ENCODE data around the gene DCDC2. TPM values are rescaled to one million over a fixed set of nuclear protein-coding genes. Genes with fewer than 3 reads are reported as not detected.

DCDC2 gene
- total RNA-seq, 4 donors from 2014 or later, result 0.64 to 1.6 (median 1.2) TPM; not detected in 1

DNA sequence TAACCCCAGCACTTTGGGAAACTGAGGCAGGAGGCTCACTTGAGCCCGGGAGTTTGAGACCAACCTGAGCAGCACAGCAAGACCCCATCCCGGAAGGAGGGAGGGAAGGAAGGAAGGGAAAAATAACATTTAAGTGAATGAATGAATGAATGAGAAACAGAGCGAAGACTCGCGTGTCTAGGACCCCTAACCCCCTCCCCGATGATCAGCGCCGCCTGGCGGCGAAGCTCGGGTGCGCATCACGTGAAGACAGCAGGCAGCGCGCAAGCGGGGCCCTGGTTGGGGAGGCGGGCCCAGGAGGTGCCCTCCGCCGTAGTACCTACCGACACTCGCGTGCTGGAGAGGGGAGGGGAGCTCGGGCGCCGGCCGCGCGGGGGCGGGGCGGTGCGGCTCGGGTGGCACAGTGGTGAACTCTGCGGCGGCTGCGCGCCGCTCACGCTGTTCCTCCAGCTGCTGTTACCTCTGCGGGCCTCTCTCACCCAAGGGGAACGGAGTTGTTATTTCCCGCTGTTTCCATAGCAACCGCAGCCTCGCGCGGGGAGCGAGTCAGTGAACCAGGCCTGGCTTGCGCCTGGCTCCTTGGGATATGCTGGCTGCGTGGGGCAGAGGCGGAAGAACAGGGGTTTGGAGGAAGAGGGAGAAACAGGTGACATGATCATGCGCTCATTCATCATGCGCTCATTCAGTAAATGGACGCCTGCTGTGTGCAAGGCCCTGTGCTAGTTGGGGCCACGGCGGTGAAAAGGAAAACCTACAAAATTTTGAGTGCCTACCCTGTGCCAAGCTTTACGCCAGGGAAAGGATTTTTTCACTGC, 2.0 kb upstream of the DCDC2 start:
- TF ChIP-seq POLR2AphosphoS5 (IDR thresholded peaks at IDR 0.05) (peak in 1 of 3 donors; percentile 16), POLR2A (IDR thresholded peaks at IDR 0.05) (peak; percentile 18), EP300 (IDR thresholded peaks at IDR 0.05; ENCODE audit: low read depth) (no peak), CTCF (IDR thresholded peaks at IDR 0.05) (peak; percentile 65 to 89 (median 80))
- intact Hi-C loops (cut with DNase I; ENCODE audit: low total_unique reads), result no loop called here
- peak overlapping the region in 3 of 4 donors; percentile 20 to 59 (median 34) for H3K27ac ChIP-seq
- 5 to 30% methylated on average over 6 to 42 of the region's 55 CpGs for WGBS, 2 donors (ENCODE audit: low coverage in 1 of 2)
- DNase-seq, result peak; percentile 78
- H3K4me3 ChIP-seq, result peak overlapping the region; percentile 10 to 60 (median 35)
- H3K4me1 ChIP-seq, result peaks cover 3 to 25% (median 16%) of the 10 kb centered on the region in 4 donors
- in situ Hi-C loops (cut with MboI; ENCODE audit: low pct_ligation_motif_present in 1 of 4, low pct_unique_long_range_greater_than_20kb in 1 of 4, low sequenced_read_pairs in 3 of 4), result no loop called here
- H3K27me3 ChIP-seq, result peaks cover 5% of the 10 kb centered on the region
- H3K36me3 ChIP-seq, result no peaks in the 10 kb centered on the region
- H3K9me3 ChIP-seq, result no peaks in the 10 kb centered on the region

DNA sequence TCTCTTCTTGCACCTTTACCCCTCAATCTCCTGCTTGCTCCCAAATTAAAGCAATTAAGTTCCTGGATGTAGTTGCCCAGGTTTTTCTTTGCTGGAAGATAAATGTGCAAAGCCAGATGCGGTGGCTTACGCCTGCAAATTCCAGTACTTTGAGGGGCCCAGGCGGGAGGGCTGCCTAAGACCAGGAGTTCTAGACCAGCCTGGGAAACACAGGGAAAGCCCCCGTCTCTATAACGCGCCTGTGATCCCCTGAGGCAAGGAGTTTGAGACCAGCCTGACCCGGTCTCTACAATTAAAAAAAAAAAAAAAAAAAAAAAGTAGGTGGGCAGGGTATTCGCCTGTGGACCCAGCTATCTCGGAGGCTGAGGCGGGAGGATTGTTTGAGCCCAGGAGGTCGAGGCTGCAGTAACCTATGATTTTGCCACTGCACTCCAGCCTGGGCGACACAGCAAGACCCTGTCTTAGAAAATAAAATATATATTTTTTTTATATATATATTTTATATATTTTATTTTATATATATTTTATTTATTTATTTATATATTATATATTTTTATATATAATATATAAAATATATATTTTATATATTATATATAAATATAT, 461 bp upstream of the DCDC2 start:
- WGBS, 2 donors (ENCODE audit: low coverage in 1 of 2), result 38 to 40% methylated on average over 4 to 12 of the region's 12 CpGs
- in situ Hi-C loops (cut with MboI; ENCODE audit: low pct_ligation_motif_present in 1 of 4, low pct_unique_long_range_greater_than_20kb in 1 of 4, low sequenced_read_pairs in 3 of 4), result no loop called here
- H3K36me3 ChIP-seq, result no peaks in the 10 kb centered on the region
- H3K9me3 ChIP-seq, result no peaks in the 10 kb centered on the region
- H3K27ac ChIP-seq, result peak overlapping the region in 3 of 4 donors; percentile 53 to 65 (median 59)
- DNase-seq, result no peak
- H3K4me3 ChIP-seq, result peak overlapping the region in 3 of 4 donors; percentile 38 to 58 (median 47)
- peaks cover 3 to 25% (median 16%) of the 10 kb centered on the region in 4 donors for H3K4me1 ChIP-seq
- intact Hi-C loops (cut with DNase I; ENCODE audit: low total_unique reads), result no loop called here
- TF ChIP-seq POLR2AphosphoS5 (IDR thresholded peaks at IDR 0.05), result no peak
- TF ChIP-seq CTCF (IDR thresholded peaks at IDR 0.05), result no peak
- no peak for TF ChIP-seq EP300 (IDR thresholded peaks at IDR 0.05; ENCODE audit: low read depth)
- no peak for TF ChIP-seq POLR2A (IDR thresholded peaks at IDR 0.05)
- H3K27me3 ChIP-seq, result peaks cover 5% of the 10 kb centered on the region

DNA sequence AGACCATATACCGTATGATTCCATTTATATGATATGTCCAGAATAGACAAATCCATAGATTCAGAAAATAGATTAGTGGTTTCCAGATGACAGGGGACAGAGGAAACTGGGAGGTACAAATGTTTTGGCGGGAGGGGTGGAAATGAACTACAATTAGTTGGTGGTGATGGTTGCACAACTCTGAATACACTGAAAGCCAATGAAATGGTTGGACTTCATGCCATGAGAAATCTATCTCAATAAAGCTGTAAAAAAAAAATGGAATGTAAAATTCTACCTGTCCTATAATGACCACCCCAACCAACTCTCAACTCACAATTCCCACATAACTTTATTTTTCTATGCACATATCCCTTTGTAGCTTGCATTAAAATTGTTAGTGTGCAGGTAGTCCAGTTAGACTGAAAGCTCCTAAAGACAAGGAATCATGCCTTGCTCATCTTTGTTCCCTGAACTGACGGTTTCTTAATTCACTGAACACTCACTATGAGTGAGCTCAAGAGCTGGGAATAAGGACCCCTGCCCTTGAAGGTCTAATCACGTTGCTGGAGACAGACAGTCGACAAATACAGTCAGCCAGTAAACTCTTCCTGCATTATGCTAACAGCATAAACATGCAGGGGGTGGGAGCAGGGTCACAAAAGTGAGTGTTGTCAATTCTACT, 1.4 kb downstream of the DCDC2 start:
- intact Hi-C loops (cut with DNase I; ENCODE audit: low total_unique reads) (no loop called here), in situ Hi-C loops (cut with MboI; ENCODE audit: low pct_ligation_motif_present in 1 of 4, low pct_unique_long_range_greater_than_20kb in 1 of 4, low sequenced_read_pairs in 3 of 4) (no loop called here)
- H3K4me3 ChIP-seq, result peak overlapping the region in 1 of 4 donors; percentile 47
- DNase-seq, result no peak
- H3K27ac ChIP-seq, result no peak overlapping the region
- H3K27me3 ChIP-seq, result no peaks in the 10 kb centered on the region
- H3K4me1 ChIP-seq, result peaks cover 3 to 25% (median 16%) of the 10 kb centered on the region in 4 donors
- no peaks in the 10 kb centered on the region for H3K36me3 ChIP-seq
- H3K9me3 ChIP-seq, result no peaks in the 10 kb centered on the region
- TF ChIP-seq CTCF (IDR thresholded peaks at IDR 0.05) (no peak), POLR2AphosphoS5 (IDR thresholded peaks at IDR 0.05) (no peak), POLR2A (IDR thresholded peaks at IDR 0.05) (no peak), EP300 (IDR thresholded peaks at IDR 0.05; ENCODE audit: low read depth) (no peak)
- 65% methylated on average over 5 of the region's 5 CpGs for WGBS, 2 donors (ENCODE audit: low coverage in 1 of 2)

DNA sequence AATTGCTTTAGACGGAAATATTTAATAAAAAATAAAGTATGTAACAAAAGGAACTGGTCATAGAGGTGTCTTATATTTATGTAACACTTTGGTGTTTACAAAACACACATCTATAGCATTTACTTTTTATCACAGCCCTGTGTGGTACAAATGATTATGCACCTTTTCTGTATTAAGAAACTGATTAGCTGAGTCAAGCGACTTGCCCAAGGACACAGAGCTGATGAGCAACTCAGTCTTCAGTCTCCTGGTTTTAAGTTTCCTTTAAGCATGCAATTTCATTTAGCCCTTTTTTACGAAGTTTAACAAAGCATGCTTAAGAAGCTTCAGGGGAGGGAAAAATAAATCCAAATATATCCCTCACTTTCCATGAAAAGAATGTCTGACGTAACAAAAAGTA, 2.5 kb downstream of the DCDC2 start:
- no peak for TF ChIP-seq POLR2A (IDR thresholded peaks at IDR 0.05)
- no peak for TF ChIP-seq POLR2AphosphoS5 (IDR thresholded peaks at IDR 0.05)
- TF ChIP-seq CTCF (IDR thresholded peaks at IDR 0.05), result no peak
- TF ChIP-seq EP300 (IDR thresholded peaks at IDR 0.05; ENCODE audit: low read depth), result no peak
- Histone ChIP-seq H3K4me3 (no peak overlapping the region), H3K9me3 (no peaks in the 10 kb centered on the region), H3K27ac (no peak overlapping the region), H3K4me1 (peaks cover 1 to 20% (median 14%) of the 10 kb centered on the region in 4 donors), H3K36me3 (no peaks in the 10 kb centered on the region), H3K27me3 (no peaks in the 10 kb centered on the region)
- in situ Hi-C loops (cut with MboI; ENCODE audit: low pct_ligation_motif_present in 1 of 4, low pct_unique_long_range_greater_than_20kb in 1 of 4, low sequenced_read_pairs in 3 of 4), result no loop called here
- intact Hi-C loops (cut with DNase I; ENCODE audit: low total_unique reads), result no loop called here
- no peak for DNase-seq
- WGBS, 2 donors (ENCODE audit: low coverage in 1 of 2), result 63 to 73% methylated on average over 4 of the region's 4 CpGs

Data from transverse colon (tissue), 4 donors.